ENCODE results near the gene PNPLA3. TPM values are rescaled to one million over a fixed set of nuclear protein-coding genes. Genes with fewer than 3 reads are reported as not detected.

PNPLA3 gene
- total RNA-seq, 1 donor from 2014 or later, result 1.6 TPM

DNA sequence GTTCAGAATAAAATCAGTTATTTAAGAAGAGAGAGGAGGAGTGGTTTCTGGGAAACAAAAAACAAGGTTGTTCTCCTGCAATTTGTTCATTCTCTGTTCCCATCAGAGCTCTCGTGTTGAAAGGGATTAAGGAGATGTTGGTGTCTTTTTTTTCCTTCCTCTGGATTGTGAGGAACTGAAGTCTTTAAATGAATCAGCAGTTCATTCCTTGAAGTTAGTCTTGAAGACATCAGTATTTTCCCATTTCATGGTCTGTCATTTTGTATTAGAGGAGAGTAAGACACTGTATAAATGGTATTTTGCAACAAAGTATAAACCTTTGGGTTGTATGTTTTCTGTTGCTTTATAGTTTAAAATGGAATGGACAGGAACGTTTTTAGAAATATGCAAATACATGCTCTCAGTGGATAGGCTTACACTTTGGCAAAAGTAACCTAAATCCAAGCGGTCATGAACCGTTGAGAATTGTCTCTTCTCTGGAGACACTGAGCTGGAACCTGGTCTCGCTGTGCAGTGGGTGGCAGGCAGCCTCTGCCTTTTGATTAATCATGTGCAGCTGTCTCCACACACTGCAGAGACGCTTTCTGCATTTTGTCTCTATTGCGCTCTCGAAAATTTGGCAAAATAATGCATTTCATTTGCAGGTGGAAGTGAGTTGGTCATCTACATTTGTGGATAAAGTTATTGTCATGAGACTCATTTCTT lies 64.7 kb downstream of the PNPLA3 start:
- H3K27ac Mint-ChIP-seq, result no peak overlapping the region
- no peak for DNase-seq (ENCODE audit: low spot score)
- peaks cover 3% of the 10 kb centered on the region for H3K4me1 Mint-ChIP-seq (ENCODE audit: low read depth)
- peaks cover 37% of the 10 kb centered on the region for H3K36me3 Mint-ChIP-seq (ENCODE audit: low read depth)
- H3K9me3 Mint-ChIP-seq, result no peaks in the 10 kb centered on the region
- no peak overlapping the region for H3K4me3 Mint-ChIP-seq
- intact Hi-C loops (cut with micrococcal nuclease), result no loop called here
- no peaks in the 10 kb centered on the region for H3K27me3 Mint-ChIP-seq (ENCODE audit: insufficient read depth)

- no peaks in the 10 kb centered on the region for H3K9me3 Mint-ChIP-seq
Observed at GRCh38 chr22:43988960-43989359, 65.4 kb downstream of the PNPLA3 start.

GRCh38 chr22:43990044-43990443 lies 66.4 kb downstream of the PNPLA3 start:
- DNase-seq (ENCODE audit: low spot score), result no peak
- no peaks in the 10 kb centered on the region for H3K9me3 Mint-ChIP-seq
- H3K4me1 Mint-ChIP-seq (ENCODE audit: low read depth), result peaks cover 10% of the 10 kb centered on the region
- no peak overlapping the region for H3K4me3 Mint-ChIP-seq
- intact Hi-C loops (cut with micrococcal nuclease), result loop anchor here (5.0 kb wide), 1 partner anchor 577 kb away; no protein-coding TSS in a partner anchor
- H3K36me3 Mint-ChIP-seq (ENCODE audit: low read depth), result peaks cover 40% of the 10 kb centered on the region
- no peak overlapping the region for H3K27ac Mint-ChIP-seq
- H3K27me3 Mint-ChIP-seq (ENCODE audit: insufficient read depth), result no peaks in the 10 kb centered on the region

More at GRCh38 chr22:43988960-43989359, 65.4 kb downstream of the PNPLA3 start:
- Mint-ChIP-seq H3K4me3 (no peak overlapping the region), H3K27ac (no peak overlapping the region), H3K36me3 (ENCODE audit: low read depth) (peaks cover 37% of the 10 kb centered on the region), H3K4me1 (ENCODE audit: low read depth) (peaks cover 6% of the 10 kb centered on the region), H3K27me3 (ENCODE audit: insufficient read depth) (no peaks in the 10 kb centered on the region)
- DNase-seq (ENCODE audit: low spot score), result no peak
- intact Hi-C loops (cut with micrococcal nuclease), result no loop called here

GRCh38 chr22:43991316-43992020 lies 67.9 kb downstream of the PNPLA3 start:
- Mint-ChIP-seq H3K36me3 (ENCODE audit: low read depth) (peaks cover 37% of the 10 kb centered on the region), H3K27ac (no peak overlapping the region), H3K4me3 (no peak overlapping the region), H3K27me3 (ENCODE audit: insufficient read depth) (no peaks in the 10 kb centered on the region), H3K4me1 (ENCODE audit: low read depth) (peaks cover 24% of the 10 kb centered on the region), H3K9me3 (no peaks in the 10 kb centered on the region)
- no peak for DNase-seq (ENCODE audit: low spot score)
- intact Hi-C loops (cut with micrococcal nuclease), result loop anchor here (5.0 kb wide), 1 partner anchor 576 kb away; no protein-coding TSS in a partner anchor

- H3K36me3 Mint-ChIP-seq (ENCODE audit: low read depth), result peaks cover 37% of the 10 kb centered on the region
- intact Hi-C loops (cut with micrococcal nuclease), result loop anchor here (5.0 kb wide), 1 partner anchor 575 kb away; no protein-coding TSS in a partner anchor
- H3K27ac Mint-ChIP-seq, result no peak overlapping the region
Observed at GRCh38 chr22:43992331-43992821, 68.8 kb downstream of the PNPLA3 start.

GRCh38 chr22:43993072-43993760 lies 69.6 kb downstream of the PNPLA3 start:
- Mint-ChIP-seq H3K27me3 (ENCODE audit: insufficient read depth) (no peaks in the 10 kb centered on the region), H3K27ac (peak overlapping the region; percentile 61), H3K9me3 (no peaks in the 10 kb centered on the region), H3K4me1 (ENCODE audit: low read depth) (peaks cover 27% of the 10 kb centered on the region), H3K4me3 (no peak overlapping the region), H3K36me3 (ENCODE audit: low read depth) (peaks cover 38% of the 10 kb centered on the region)
- peak; percentile 43 for DNase-seq (ENCODE audit: low spot score)
- intact Hi-C loops (cut with micrococcal nuclease), result loop anchor here (1.0 to 5.0 kb wide), 3 partner anchors 88 to 574 kb away; no protein-coding TSS in a partner anchor

More at GRCh38 chr22:43992331-43992821, 68.8 kb downstream of the PNPLA3 start:
- peaks cover 27% of the 10 kb centered on the region for H3K4me1 Mint-ChIP-seq (ENCODE audit: low read depth)
- H3K9me3 Mint-ChIP-seq, result no peaks in the 10 kb centered on the region
- H3K4me3 Mint-ChIP-seq, result no peak overlapping the region
- DNase-seq (ENCODE audit: low spot score), result no peak
- no peaks in the 10 kb centered on the region for H3K27me3 Mint-ChIP-seq (ENCODE audit: insufficient read depth)

- no peak overlapping the region for H3K4me3 Mint-ChIP-seq
- no peaks in the 10 kb centered on the region for H3K9me3 Mint-ChIP-seq
- intact Hi-C loops (cut with micrococcal nuclease), result loop anchor here (5.0 kb wide), 1 partner anchor 573 kb away; no protein-coding TSS in a partner anchor
- no peak overlapping the region for H3K27ac Mint-ChIP-seq
- peaks cover 27% of the 10 kb centered on the region for H3K4me1 Mint-ChIP-seq (ENCODE audit: low read depth)
- DNase-seq (ENCODE audit: low spot score), result no peak
- H3K27me3 Mint-ChIP-seq (ENCODE audit: insufficient read depth), result no peaks in the 10 kb centered on the region
- peaks cover 40% of the 10 kb centered on the region for H3K36me3 Mint-ChIP-seq (ENCODE audit: low read depth)
Observed at GRCh38 chr22:43994006-43994405, 70.4 kb downstream of the PNPLA3 start.

- Mint-ChIP-seq H3K27me3 (ENCODE audit: insufficient read depth) (no peaks in the 10 kb centered on the region), H3K9me3 (no peaks in the 10 kb centered on the region), H3K36me3 (ENCODE audit: low read depth) (peaks cover 42% of the 10 kb centered on the region), H3K4me1 (ENCODE audit: low read depth) (peaks cover 27% of the 10 kb centered on the region), H3K27ac (no peak overlapping the region), H3K4me3 (peak overlapping the region; percentile 12)
- intact Hi-C loops (cut with micrococcal nuclease), result loop anchor here (5.0 kb wide), 1 partner anchor 573 kb away; no protein-coding TSS in a partner anchor
- no peak for DNase-seq (ENCODE audit: low spot score)
Observed at GRCh38 chr22:43994416-43994815, 70.8 kb downstream of the PNPLA3 start.

- DNase-seq (ENCODE audit: low spot score), result no peak
- Mint-ChIP-seq H3K36me3 (ENCODE audit: low read depth) (peaks cover 36% of the 10 kb centered on the region), H3K27ac (peak overlapping the region; percentile 63), H3K9me3 (no peaks in the 10 kb centered on the region), H3K4me3 (peak overlapping the region; percentile 90), H3K27me3 (ENCODE audit: insufficient read depth) (no peaks in the 10 kb centered on the region), H3K4me1 (ENCODE audit: low read depth) (peaks cover 27% of the 10 kb centered on the region)
- intact Hi-C loops (cut with micrococcal nuclease), result loop anchor here (5.0 kb wide), 1 partner anchor 187 kb away; the partner anchor contains the start of gene PARVG
Observed at GRCh38 chr22:43995057-43995685, 71.6 kb downstream of the PNPLA3 start.

DNA sequence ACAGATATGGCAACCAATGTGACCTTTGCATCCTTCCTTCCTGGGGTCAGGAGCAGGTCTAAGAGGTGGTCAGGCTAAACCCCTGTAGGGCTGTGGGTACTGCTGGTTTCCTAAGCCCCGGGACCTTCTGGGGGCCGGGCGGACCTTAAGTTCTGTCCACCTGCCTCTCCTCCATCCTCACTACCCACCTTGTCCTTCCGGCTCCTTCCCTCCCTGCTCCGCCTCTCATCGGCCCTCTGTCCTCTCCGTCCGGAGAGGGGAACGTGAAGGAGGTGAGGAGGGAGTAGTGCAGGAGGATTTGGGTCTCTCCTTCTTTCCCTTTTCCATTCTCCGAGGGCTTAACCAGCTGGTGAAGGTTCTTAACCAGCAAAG lies 72.2 kb downstream of the PNPLA3 start:
- H3K36me3 Mint-ChIP-seq (ENCODE audit: low read depth), result peaks cover 37% of the 10 kb centered on the region
- intact Hi-C loops (cut with micrococcal nuclease), result loop anchor here (1.0 to 5.0 kb wide), 2 partner anchors 28 to 187 kb away; partner anchors contain the start of gene PARVG
- peaks cover 27% of the 10 kb centered on the region for H3K4me1 Mint-ChIP-seq (ENCODE audit: low read depth)

DNA sequence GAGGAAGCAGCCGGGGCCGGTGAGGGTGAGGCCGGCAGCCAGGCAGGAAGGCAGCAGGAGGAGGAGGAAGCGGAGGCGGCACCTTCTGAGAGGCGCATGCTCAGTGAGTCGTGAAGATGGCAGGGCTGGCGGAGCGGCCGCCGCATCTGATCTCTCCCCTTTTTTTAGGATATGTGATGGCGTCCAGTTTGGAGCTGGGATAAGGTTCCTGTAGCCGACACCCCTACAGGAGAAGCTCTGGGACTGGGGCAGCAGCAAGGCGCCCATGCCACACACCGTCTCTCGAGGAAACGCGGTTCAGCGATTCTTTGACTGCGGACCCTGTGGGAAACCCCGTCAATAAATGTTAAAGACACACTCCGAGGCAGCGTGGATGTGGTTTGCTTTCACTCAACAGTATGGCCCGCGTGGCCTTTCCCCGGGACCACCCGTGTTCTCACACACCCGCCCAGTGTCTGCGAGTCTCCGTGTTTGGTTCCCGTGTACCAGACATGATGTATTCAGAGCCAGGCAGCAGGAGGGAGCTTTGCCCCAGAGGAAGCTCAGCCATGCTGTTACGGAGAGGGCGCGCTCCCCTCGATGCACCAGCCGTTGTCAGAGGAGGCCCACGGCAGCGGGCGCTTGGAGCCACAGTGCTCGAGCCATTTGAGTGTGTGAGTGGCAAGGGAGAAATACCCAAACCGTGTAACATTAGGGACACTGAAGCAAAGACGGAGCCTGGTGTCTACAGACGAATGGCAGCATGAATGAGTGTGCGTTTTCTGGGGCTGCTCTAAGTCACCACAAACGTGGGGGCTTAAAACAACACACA lies 72.8 kb downstream of the PNPLA3 start:
- peaks cover 27% of the 10 kb centered on the region for H3K4me1 Mint-ChIP-seq (ENCODE audit: low read depth)
- H3K27me3 Mint-ChIP-seq (ENCODE audit: insufficient read depth), result no peaks in the 10 kb centered on the region
- H3K27ac Mint-ChIP-seq, result peak overlapping the region; percentile 91
- intact Hi-C loops (cut with micrococcal nuclease), result loop anchor here (1.0 to 5.0 kb wide), 2 partner anchors 27 to 186 kb away; partner anchors contain the start of gene PARVG
- H3K36me3 Mint-ChIP-seq (ENCODE audit: low read depth), result peaks cover 37% of the 10 kb centered on the region
- H3K9me3 Mint-ChIP-seq, result no peaks in the 10 kb centered on the region
- DNase-seq (ENCODE audit: low spot score), result peak; percentile 64
- H3K4me3 Mint-ChIP-seq, result peak overlapping the region; percentile 90

More for the DNA sequence above, 72.2 kb downstream of the PNPLA3 start:
- no peak for DNase-seq (ENCODE audit: low spot score)
- peak overlapping the region; percentile 90 for H3K4me3 Mint-ChIP-seq
- H3K27ac Mint-ChIP-seq, result peak overlapping the region; percentile 91
- no peaks in the 10 kb centered on the region for H3K9me3 Mint-ChIP-seq
- H3K27me3 Mint-ChIP-seq (ENCODE audit: insufficient read depth), result no peaks in the 10 kb centered on the region
